Measurements from ENCODE around the gene DISC1.

The DISC1 gene

GRCh38 chr1:231630558-231631205 lies 4.1 kb downstream of the DISC1 start:
- H2AFZ ChIP-seq (ENCODE audit: low read depth, low read length): no peak overlapping the region
- H3K4me1 ChIP-seq (ENCODE audit: low read length): peaks cover 12% of the 10 kb centered on the region
- no peak overlapping the region for H3K9ac ChIP-seq (ENCODE audit: low read length)
- H4K20me1 ChIP-seq (ENCODE audit: insufficient read depth, low read length): no peaks in the 10 kb centered on the region
- H3K79me2 ChIP-seq (ENCODE audit: low read length): no peaks in the 10 kb centered on the region
- H3K9me3 ChIP-seq (ENCODE audit: insufficient read depth, low read length): no peaks in the 10 kb centered on the region
- H3K27me3 ChIP-seq (ENCODE audit: low read depth, low read length): peaks cover 49% of the 10 kb centered on the region
- H3K4me2 ChIP-seq (ENCODE audit: low read length): no peak overlapping the region
- no peaks in the 10 kb centered on the region for H3K36me3 ChIP-seq (replicated peaks; ENCODE audit: low read depth, low read length)
- H3K27ac ChIP-seq (ENCODE audit: low read length): no peak overlapping the region
- no peak overlapping the region for H3K4me3 ChIP-seq (ENCODE audit: low read length)
- TF ChIP-seq EZH2phosphoT487 (IDR thresholded peaks at IDR 0.05; ENCODE audit: low read depth): no peak
- TF ChIP-seq, protein P1, sequence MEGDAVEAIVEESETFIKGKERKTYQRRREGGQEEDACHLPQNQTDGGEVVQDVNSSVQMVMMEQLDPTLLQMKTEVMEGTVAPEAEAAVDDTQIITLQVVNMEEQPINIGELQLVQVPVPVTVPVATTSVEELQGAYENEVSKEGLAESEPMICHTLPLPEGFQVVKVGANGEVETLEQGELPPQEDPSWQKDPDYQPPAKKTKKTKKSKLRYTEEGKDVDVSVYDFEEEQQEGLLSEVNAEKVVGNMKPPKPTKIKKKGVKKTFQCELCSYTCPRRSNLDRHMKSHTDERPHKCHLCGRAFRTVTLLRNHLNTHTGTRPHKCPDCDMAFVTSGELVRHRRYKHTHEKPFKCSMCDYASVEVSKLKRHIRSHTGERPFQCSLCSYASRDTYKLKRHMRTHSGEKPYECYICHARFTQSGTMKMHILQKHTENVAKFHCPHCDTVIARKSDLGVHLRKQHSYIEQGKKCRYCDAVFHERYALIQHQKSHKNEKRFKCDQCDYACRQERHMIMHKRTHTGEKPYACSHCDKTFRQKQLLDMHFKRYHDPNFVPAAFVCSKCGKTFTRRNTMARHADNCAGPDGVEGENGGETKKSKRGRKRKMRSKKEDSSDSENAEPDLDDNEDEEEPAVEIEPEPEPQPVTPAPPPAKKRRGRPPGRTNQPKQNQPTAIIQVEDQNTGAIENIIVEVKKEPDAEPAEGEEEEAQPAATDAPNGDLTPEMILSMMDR (IDR thresholded peaks at IDR 0.05; ENCODE audit: low read depth, low read length): no peak

DNA sequence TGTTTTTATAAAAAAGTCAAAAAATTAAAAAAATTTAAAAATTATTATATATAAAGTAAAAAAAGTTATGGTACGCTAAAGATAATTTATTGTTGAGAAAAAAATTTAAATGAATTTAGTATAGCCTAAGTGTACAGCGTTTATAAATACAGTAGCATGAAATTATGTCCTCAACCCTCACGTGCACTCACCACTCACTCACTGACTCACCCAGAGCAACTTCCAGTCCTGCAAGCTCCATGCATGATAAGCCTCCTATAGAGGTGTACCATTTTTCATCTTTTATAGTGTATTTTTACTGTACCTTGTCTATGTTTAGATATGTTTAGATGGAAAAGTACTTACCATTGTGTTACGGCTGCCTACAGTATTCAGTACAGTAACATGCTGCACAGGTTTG lies 5.1 kb downstream of the DISC1 start:
- Histone ChIP-seq H3K4me2 (ENCODE audit: low read length) (no peak overlapping the region), H3K27me3 (ENCODE audit: low read depth, low read length) (peaks cover 43% of the 10 kb centered on the region), H3K9me3 (ENCODE audit: insufficient read depth, low read length) (no peaks in the 10 kb centered on the region), H3K79me2 (ENCODE audit: low read length) (no peaks in the 10 kb centered on the region), H3K9ac (ENCODE audit: low read length) (no peak overlapping the region), H3K4me3 (ENCODE audit: low read length) (no peak overlapping the region), H3K36me3 (replicated peaks; ENCODE audit: low read depth, low read length) (no peaks in the 10 kb centered on the region), H3K27ac (ENCODE audit: low read length) (no peak overlapping the region), H2AFZ (ENCODE audit: low read depth, low read length) (no peak overlapping the region), H3K4me1 (ENCODE audit: low read length) (peaks cover 4% of the 10 kb centered on the region), H4K20me1 (ENCODE audit: insufficient read depth, low read length) (no peaks in the 10 kb centered on the region)
- TF ChIP-seq, protein P1 (IDR thresholded peaks at IDR 0.05; ENCODE audit: low read depth, low read length): no peak
- TF ChIP-seq EZH2phosphoT487 (IDR thresholded peaks at IDR 0.05; ENCODE audit: low read depth): no peak

GRCh38 chr1:231632119-231632518 lies 5.5 kb downstream of the DISC1 start:
- H4K20me1 ChIP-seq (ENCODE audit: insufficient read depth, low read length): no peaks in the 10 kb centered on the region
- no peak overlapping the region for H3K4me3 ChIP-seq (ENCODE audit: low read length)
- no peaks in the 10 kb centered on the region for H3K36me3 ChIP-seq (replicated peaks; ENCODE audit: low read depth, low read length)
- no peak overlapping the region for H3K4me2 ChIP-seq (ENCODE audit: low read length)
- H2AFZ ChIP-seq (ENCODE audit: low read depth, low read length): no peak overlapping the region
- H3K79me2 ChIP-seq (ENCODE audit: low read length): no peaks in the 10 kb centered on the region
- peaks cover 4% of the 10 kb centered on the region for H3K4me1 ChIP-seq (ENCODE audit: low read length)
- no peak for TF ChIP-seq EZH2phosphoT487 (IDR thresholded peaks at IDR 0.05; ENCODE audit: low read depth)
- TF ChIP-seq, protein P1 (IDR thresholded peaks at IDR 0.05; ENCODE audit: low read depth, low read length): no peak
- no peak overlapping the region for H3K27ac ChIP-seq (ENCODE audit: low read length)
- H3K9me3 ChIP-seq (ENCODE audit: insufficient read depth, low read length): no peaks in the 10 kb centered on the region
- H3K27me3 ChIP-seq (ENCODE audit: low read depth, low read length): peaks cover 39% of the 10 kb centered on the region
- H3K9ac ChIP-seq (ENCODE audit: low read length): no peak overlapping the region

DNA sequence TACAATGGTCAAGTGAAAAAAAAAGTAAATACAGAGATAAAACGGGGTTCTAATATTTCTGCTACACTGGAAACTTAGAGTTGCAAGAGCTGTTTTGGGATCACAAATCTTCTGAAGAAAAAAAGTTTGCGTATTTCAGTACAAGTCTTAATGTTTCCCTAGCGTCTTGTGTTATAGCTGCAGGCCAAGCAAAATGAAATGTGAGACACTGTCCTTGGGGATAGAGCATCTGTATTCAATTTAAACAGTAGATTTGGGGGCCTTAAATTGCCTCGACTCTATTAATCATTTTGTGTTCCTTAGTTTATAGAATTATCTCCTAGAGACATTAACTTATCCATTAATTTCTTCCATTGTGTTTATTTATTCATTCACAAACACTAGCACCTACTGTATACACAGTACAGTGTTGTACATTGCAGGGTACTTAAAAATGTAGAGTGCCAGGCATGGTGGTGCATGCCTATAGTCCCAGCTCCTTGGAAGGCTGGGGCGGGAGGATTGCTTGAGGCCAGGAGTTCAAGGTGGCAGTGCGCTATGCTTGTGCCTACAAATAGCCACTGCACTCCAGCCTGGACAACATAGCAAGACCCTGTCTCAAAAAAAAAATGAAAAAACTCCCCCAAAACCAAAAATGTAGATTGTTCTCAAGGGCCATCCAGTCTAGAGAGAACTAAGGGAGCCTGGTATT lies 7.9 kb downstream of the DISC1 start:
- Histone ChIP-seq H3K9me3 (ENCODE audit: insufficient read depth, low read length) (no peaks in the 10 kb centered on the region), H3K9ac (ENCODE audit: low read length) (no peak overlapping the region), H4K20me1 (ENCODE audit: insufficient read depth, low read length) (no peaks in the 10 kb centered on the region), H3K4me1 (ENCODE audit: low read length) (no peaks in the 10 kb centered on the region), H3K4me2 (ENCODE audit: low read length) (no peak overlapping the region), H3K36me3 (replicated peaks; ENCODE audit: low read depth, low read length) (no peaks in the 10 kb centered on the region), H3K4me3 (ENCODE audit: low read length) (no peak overlapping the region), H3K27ac (ENCODE audit: low read length) (no peak overlapping the region), H3K79me2 (ENCODE audit: low read length) (no peaks in the 10 kb centered on the region), H3K27me3 (ENCODE audit: low read depth, low read length) (peaks cover 38% of the 10 kb centered on the region), H2AFZ (ENCODE audit: low read depth, low read length) (no peak overlapping the region)
- TF ChIP-seq EZH2phosphoT487 (IDR thresholded peaks at IDR 0.05; ENCODE audit: low read depth): no peak
- TF ChIP-seq, protein P1 (IDR thresholded peaks at IDR 0.05; ENCODE audit: low read depth, low read length): no peak
